HG02884 (cell line): ENCODE results near the gene RTP3.
"Not testable (repeated sequence)": the region's sequence is repeated elsewhere in the genome, so short reads cannot be mapped to it uniquely, and the experiment has no call there.

Experiments used
- ATAC-seq: cut with Tn5 transposase; IDR thresholded peaks from one replicate; pipeline ENCODE4 v1.9.1; 2021; ENCODE audit warnings: mild to moderate bottlenecking, moderate library complexity; ENCODE audit not compliant: unreplicated experiment

RTP3 gene

GRCh38 chr3:46544771-46545503, 47.2 kb downstream of the RTP3 start:
- no peak for ATAC-seq

- ATAC-seq = no peak
Measured at GRCh38 chr3:46545818-46546630, 48.2 kb downstream of the RTP3 start.

DNA sequence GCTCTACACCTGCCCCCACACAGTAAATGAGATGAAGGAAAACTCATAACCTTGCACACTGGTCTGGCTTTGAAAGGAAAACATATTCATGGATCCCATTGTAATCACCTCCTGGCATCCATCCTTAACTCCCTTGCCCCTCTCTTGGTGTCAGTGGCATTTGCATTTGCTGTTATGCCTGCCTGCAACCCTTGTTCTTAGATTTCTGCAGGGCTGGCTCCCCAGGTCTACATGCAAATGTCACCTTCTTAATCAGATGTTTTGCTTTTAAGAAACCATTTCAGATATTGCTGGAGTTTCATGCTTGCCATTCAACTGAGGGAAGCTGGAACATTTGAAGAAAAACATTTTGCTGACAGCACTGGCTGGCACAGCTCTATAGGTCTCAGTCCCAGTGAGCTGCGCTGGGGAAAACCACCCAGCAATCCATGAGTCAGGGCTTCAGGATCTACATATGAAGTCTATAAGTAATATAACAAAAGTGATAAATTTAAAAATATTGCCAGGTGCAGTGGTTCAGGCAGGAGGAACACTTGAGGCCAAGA, 49.2 kb downstream of the RTP3 start:
- ATAC-seq = no peak

DNA sequence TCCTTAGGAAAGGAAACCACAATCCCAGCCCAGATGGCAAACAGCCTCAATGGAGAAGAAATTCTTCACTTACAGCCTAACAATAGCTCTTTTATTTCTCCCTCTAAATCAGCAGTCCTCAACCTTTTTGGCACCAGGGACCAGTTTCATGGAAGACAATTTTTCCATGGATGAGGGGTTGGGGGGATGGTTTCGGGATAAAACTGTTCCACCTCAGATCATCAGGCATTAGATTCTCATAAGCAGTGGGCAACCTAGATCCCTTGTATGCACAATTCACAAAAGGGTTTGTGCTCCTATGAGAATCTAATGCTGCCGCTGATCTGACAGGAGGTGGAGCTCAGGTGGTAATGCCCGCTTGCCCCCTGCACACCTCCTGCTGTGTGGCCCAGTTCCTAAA, 50.8 kb downstream of the RTP3 start:
- ATAC-seq = not testable (repeated sequence)

DNA sequence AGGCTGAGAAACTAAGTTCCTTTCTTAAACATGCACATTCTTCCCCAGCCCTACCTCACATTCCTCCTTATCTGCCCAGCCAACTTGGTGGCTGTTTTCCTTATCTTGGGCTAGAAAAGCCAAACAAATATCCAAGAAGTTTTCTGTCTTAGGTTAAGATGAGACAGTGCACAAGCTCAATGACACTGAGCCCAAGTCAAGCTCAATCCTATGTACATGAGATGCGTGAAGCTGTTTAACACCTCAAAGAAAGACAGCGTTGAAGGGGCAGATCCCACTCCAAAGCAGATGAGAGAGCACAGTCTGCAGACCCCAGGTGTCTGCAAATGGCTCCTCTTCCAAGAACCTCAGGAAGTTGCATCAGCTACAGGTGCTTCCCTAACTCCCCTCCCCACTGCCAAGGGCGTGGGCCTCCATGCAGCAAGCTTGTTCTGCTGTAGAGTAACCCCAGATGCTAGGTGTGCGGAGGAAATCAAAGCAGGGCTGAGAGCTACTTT, 51.7 kb downstream of the RTP3 start:
- no peak for ATAC-seq

GRCh38 chr3:46549989-46550388, 52.2 kb downstream of the RTP3 start:
- ATAC-seq = no peak
